Upper lobe of left lung (tissue), 6 donors: Measurements from ENCODE around the gene ZNF445. TPM values are rescaled to one million over a fixed set of nuclear protein-coding genes. Genes with fewer than 3 reads are reported as not detected.
"Not testable (repeated sequence)": the region's sequence is repeated elsewhere in the genome, so short reads cannot be mapped to it uniquely, and the experiment has no call there.

Experiments
- ATAC-seq, 2 donors: fragments of 200-7000 bp; cut with Tn5 transposase; one replicate each; pipeline ENCODE4 v1.9.1; 2022; ENCODE audit warnings: mild to moderate bottlenecking in 2 of 2, moderate library complexity in 2 of 2; ENCODE audit not compliant: low FRiP score in 2 of 2
- DNase-seq, 2 donors: peaks; one replicate each; pipeline ENCODE4 v3.0.0-alpha.2; 2019 to 2020
- H3K27ac ChIP-seq, 4 donors: fragments of 200-600 bp; sonication (generic); one replicate each; pipeline ENCODE4 v1.5.1; 2016 to 2019
- H3K27me3 ChIP-seq, 4 donors: fragments of 200-600 bp; sonication (generic); one replicate each; pipeline ENCODE4 v1.5.1; 2017 to 2019
- H3K36me3 ChIP-seq, 4 donors: fragments of 200-600 bp; sonication (generic); one replicate each; pipeline ENCODE4 v1.5.1; 2016 to 2019
- H3K4me1 ChIP-seq, 4 donors: fragments of 200-600 bp; sonication (generic); one replicate each; pipeline ENCODE4 v1.5.1; 2018 to 2019
- H3K4me3 ChIP-seq, 4 donors: fragments of 200-600 bp; sonication (generic); one replicate each; pipeline ENCODE4 v1.5.1; 2017 to 2019; ENCODE audit warnings: mild to moderate bottlenecking in 2 of 4, moderate library complexity in 1 of 4
- H3K9me3 ChIP-seq, 4 donors: fragments of 200-600 bp; sonication (generic); one replicate each; pipeline ENCODE4 v1.5.1; 2018 to 2019
- EP300 ChIP-seq, 4 donors: sonication (generic); formaldehyde crosslinking; IDR thresholded peaks; one replicate each; pipeline ENCODE4 v1.5.1; 2017; ENCODE audit warnings: antibody characterized with exemption in 4 of 4, control low read depth in 2 of 4
- POLR2A ChIP-seq, 4 donors: fragments of 450-650 bp; IDR thresholded peaks; one replicate each; pipeline ENCODE4 v1.5.1; 2016 to 2017; ENCODE audit warnings: antibody characterized with exemption in 4 of 4, mild to moderate bottlenecking in 2 of 4
- POLR2AphosphoS5 ChIP-seq, 2 donors: sonication (generic); formaldehyde crosslinking; IDR thresholded peaks; one replicate each; pipeline ENCODE4 v1.5.1; 2017; ENCODE audit warnings: antibody characterized with exemption in 2 of 2
- WGBS, 2 donors: methylation state at CpG; one replicate each; pipeline ENCODE4 v1.1.5; 2017 to 2018; 5-methylcytosine and 5-hydroxymethylcytosine counted together
- total RNA-seq, 6 donors: library from RNA; depleted of rRNA in 4 of 6; stranded (reverse); fragments of >200 nt in 4 of 6; gene quantifications; one replicate each; pipeline versions ENCODE4 v1.1.0 to v1.2.1, GENCODE V29; 2016 to 2021
- TF ChIP-seq, protein P1 (sequence below), 6 experiments: fragments of 450-650 bp in 4 of 6; fragments of 200-600 bp in 2 of 6; sonication (generic) in 2 of 6; IDR thresholded peaks; one replicate each; pipeline ENCODE4 v1.5.1; 2016 to 2019; ENCODE audit warnings: antibody characterized with exemption in 6 of 6
- donor health status: DM: no; HTN: no; CAD: no; lungs with moderate emphysema.
- donor health status: DM: no; HTN: yes; CAD: no; lungs with severe emphysema.

Gene ZNF445
- total RNA-seq, 6 donors from 2014 or later: 6.7 to 20.0 (median 12.9) TPM

DNA sequence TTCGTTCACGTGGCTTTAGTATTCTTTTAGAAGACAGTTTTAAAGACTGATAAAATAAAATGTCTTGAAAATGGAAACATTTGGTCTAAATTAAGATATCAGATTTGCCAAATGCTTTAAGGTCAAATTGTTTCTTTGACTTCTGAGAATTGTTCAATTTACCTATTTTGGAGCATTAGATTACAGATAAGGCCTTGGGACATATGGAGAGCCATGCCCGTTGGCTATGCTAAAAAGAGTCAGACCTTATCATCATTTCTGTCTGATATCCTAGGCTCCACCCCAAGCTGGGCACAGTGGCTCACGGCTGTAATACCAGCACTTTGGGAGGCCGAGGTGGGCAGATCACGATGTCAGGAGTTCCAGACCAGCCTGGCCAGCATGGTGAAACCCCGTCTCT, 13.0 kb downstream of the ZNF445 start:
- Histone ChIP-seq H3K27ac (no peak overlapping the region), H3K9me3 (peaks cover 0 to 21% (median 9%) of the 10 kb centered on the region in 4 donors), H3K36me3 (peaks cover 0 to 40% (median 9%) of the 10 kb centered on the region in 4 donors), H3K4me1 (no peaks in the 10 kb centered on the region), H3K27me3 (no peaks in the 10 kb centered on the region), H3K4me3 (no peak overlapping the region)
- ATAC-seq (no peak), DNase-seq (no peak)
- TF ChIP-seq EP300 (IDR thresholded peaks at IDR 0.05) (no peak), POLR2A (IDR thresholded peaks at IDR 0.05) (no peak), POLR2AphosphoS5 (IDR thresholded peaks at IDR 0.05) (no peak)
- TF ChIP-seq, protein P1, sequence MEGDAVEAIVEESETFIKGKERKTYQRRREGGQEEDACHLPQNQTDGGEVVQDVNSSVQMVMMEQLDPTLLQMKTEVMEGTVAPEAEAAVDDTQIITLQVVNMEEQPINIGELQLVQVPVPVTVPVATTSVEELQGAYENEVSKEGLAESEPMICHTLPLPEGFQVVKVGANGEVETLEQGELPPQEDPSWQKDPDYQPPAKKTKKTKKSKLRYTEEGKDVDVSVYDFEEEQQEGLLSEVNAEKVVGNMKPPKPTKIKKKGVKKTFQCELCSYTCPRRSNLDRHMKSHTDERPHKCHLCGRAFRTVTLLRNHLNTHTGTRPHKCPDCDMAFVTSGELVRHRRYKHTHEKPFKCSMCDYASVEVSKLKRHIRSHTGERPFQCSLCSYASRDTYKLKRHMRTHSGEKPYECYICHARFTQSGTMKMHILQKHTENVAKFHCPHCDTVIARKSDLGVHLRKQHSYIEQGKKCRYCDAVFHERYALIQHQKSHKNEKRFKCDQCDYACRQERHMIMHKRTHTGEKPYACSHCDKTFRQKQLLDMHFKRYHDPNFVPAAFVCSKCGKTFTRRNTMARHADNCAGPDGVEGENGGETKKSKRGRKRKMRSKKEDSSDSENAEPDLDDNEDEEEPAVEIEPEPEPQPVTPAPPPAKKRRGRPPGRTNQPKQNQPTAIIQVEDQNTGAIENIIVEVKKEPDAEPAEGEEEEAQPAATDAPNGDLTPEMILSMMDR (IDR thresholded peaks at IDR 0.05): no peak
- 98 to 99% methylated on average over 7 of the region's 7 CpGs for WGBS, 2 donors

DNA sequence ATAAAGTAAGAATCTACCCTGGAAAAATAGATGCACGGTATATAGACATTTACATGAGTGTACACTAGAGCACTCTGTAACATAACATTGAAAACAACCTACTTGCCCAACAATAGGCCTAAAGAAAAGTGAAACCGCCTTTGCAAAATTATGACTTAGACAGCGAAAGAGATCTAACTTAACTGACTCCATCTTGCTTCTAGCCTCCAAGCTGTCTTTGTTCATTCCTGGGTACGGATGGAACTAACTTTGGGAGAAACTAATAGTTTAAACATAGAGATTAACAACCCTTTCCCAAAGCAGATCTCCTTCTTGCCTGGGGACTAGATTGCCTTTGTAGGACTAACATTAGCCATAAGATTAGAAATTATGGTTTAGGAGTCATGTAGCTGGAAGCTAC, 17.4 kb downstream of the ZNF445 start:
- DNase-seq, H3K4me3 ChIP-seq, H3K27ac ChIP-seq, ATAC-seq, H3K27me3 ChIP-seq, H3K4me1 ChIP-seq: not testable (repeated sequence)
- 99% methylated on average over 4 of the region's 4 CpGs for WGBS, 2 donors
- peaks cover 0 to 21% (median 9%) of the 10 kb centered on the region in 4 donors for H3K9me3 ChIP-seq
- peaks cover 14 to 59% (median 34%) of the 10 kb centered on the region in 4 donors for H3K36me3 ChIP-seq

DNA sequence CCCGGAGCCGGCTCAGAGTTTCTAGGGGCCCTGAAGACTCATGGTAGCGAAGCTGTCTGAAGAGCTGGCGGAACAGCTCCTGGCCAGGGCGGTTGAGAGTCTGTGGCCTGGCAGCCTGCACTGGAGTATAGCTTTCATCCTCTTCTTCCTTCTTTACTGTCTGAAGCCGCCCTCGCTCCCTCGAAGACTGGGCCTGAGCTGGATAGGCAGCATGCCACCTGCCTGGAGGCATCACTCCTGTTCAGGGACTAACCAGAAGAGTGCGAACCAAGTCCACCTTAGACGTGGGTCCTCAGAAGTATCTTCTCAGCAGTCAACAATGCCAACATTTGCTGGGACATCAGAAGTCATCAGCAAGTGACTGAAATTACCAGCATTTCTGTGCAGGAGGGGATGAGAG, 22.2 kb downstream of the ZNF445 start:
- ATAC-seq: no peak
- TF ChIP-seq POLR2A (IDR thresholded peaks at IDR 0.05): no peak
- TF ChIP-seq EP300 (IDR thresholded peaks at IDR 0.05): no peak
- no peak for TF ChIP-seq POLR2AphosphoS5 (IDR thresholded peaks at IDR 0.05)
- TF ChIP-seq, protein P1 (IDR thresholded peaks at IDR 0.05): no peak
- Histone ChIP-seq H3K9me3 (peaks cover 0 to 6% (median 1%) of the 10 kb centered on the region in 4 donors), H3K36me3 (peaks cover 21 to 68% (median 51%) of the 10 kb centered on the region in 4 donors), H3K4me3 (no peak overlapping the region), H3K27ac (no peak overlapping the region), H3K27me3 (no peaks in the 10 kb centered on the region), H3K4me1 (no peaks in the 10 kb centered on the region)
- no peak for DNase-seq
- WGBS, 2 donors: 95 to 96% methylated on average over 8 to 10 of the region's 10 CpGs

DNA sequence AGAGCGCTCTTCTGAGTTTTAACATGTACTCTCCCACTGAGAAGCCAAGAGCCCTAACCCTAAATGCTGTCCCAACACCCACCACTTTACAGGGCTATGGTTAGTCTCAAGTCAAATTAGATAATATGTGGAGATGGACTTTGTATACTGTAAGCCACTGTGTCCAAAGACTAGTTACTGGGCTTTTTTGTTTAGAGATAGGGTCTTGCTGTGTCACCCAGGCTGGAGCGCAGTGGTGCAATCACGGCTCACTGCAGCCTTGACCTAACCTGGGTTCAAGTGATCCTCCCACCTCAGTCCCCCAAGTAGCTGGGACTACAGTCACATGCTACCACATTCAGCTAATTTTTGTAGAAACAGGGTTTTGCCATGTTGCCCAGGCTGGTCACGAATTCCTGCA, 23.2 kb downstream of the ZNF445 start:
- no peak for DNase-seq
- TF ChIP-seq, protein P1 (IDR thresholded peaks at IDR 0.05): no peak
- TF ChIP-seq EP300 (IDR thresholded peaks at IDR 0.05): no peak
- TF ChIP-seq POLR2AphosphoS5 (IDR thresholded peaks at IDR 0.05): no peak
- no peak for TF ChIP-seq POLR2A (IDR thresholded peaks at IDR 0.05)
- H3K4me3 ChIP-seq: no peak overlapping the region
- H3K27me3 ChIP-seq: no peaks in the 10 kb centered on the region
- no peaks in the 10 kb centered on the region for H3K4me1 ChIP-seq
- ATAC-seq: no peak
- H3K36me3 ChIP-seq: peaks cover 28 to 78% (median 62%) of the 10 kb centered on the region in 4 donors
- H3K9me3 ChIP-seq: no peaks in the 10 kb centered on the region
- 75 to 98% methylated on average over 4 of the region's 4 CpGs for WGBS, 2 donors
- no peak overlapping the region for H3K27ac ChIP-seq

DNA sequence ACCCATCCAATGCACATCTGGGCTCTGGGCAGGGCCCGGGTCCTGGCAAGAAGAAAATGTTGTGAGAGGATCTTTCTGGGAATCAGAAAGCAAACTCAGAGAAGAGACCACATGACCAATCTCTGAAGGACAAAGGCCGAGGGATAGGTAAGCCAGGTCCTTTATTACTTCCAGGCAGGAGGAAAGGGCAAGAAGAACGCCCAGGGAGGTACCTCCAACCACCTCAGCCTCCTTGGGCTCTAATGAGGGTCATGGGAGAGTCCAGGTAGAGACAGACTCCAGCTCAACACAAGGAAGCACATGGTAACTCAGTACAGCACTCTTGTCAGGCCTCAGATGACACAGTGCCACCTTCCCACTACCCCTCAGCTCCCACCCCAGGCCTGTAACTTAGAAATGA, 26.0 kb downstream of the ZNF445 start:
- no peak for ATAC-seq
- H3K4me3 ChIP-seq: no peak overlapping the region
- TF ChIP-seq POLR2AphosphoS5 (IDR thresholded peaks at IDR 0.05) (no peak), EP300 (IDR thresholded peaks at IDR 0.05) (no peak), POLR2A (IDR thresholded peaks at IDR 0.05) (no peak)
- TF ChIP-seq, protein P1 (IDR thresholded peaks at IDR 0.05): no peak
- H3K27me3 ChIP-seq: no peaks in the 10 kb centered on the region
- no peaks in the 10 kb centered on the region for H3K4me1 ChIP-seq
- no peak for DNase-seq
- 99 to 100% methylated on average over 3 of the region's 3 CpGs for WGBS, 2 donors
- H3K27ac ChIP-seq: no peak overlapping the region
- H3K9me3 ChIP-seq: no peaks in the 10 kb centered on the region
- peaks cover 38 to 89% (median 74%) of the 10 kb centered on the region in 4 donors for H3K36me3 ChIP-seq
